ENCODE data around the gene ZBTB20. TPM values are rescaled to one million over a fixed set of nuclear protein-coding genes. Genes with fewer than 3 reads are reported as not detected.

The ZBTB20 gene
- total and polyA plus RNA-seq, 2 donors (not counting 1 experiment from before 2014, with no cell fraction given) = 4.0 to 123 TPM

GRCh38 chr3:115052906-115053305 lies 94.2 kb downstream of the ZBTB20 start:
- no peak for DNase-seq
- H3K4me3 ChIP-seq (ENCODE audit: control extremely low read depth in 1 of 5, extremely low read depth in 1 of 5, insufficient read depth in 1 of 5, low read depth in 2 of 5, low read length in 4 of 5) = no peak overlapping the region
- H3K27ac Mint-ChIP-seq = no peak overlapping the region
- H3K27me3 Mint-ChIP-seq = no peaks in the 10 kb centered on the region
- H3K9me3 Mint-ChIP-seq (ENCODE audit: insufficient read depth) = no peaks in the 10 kb centered on the region
- no peak overlapping the region for H3K9ac ChIP-seq (ENCODE audit: low read length)
- POLR2A ChIA-PET = no interaction called here
- H3K4me1 Mint-ChIP-seq = peaks cover 12% of the 10 kb centered on the region
- no peaks in the 10 kb centered on the region for H3K27me3 ChIP-seq (replicated peaks in 1 of 4; ENCODE audit: control extremely low read depth in 1 of 4, control insufficient read depth in 3 of 4, insufficient read depth in 4 of 4, low read length in 3 of 4)
- H3K4me3 Mint-ChIP-seq = no peak overlapping the region
- H4K20me1 ChIP-seq (ENCODE audit: control insufficient read depth, insufficient read depth, low read length, poor library complexity, severe bottlenecking) = no peaks in the 10 kb centered on the region
- no peaks in the 10 kb centered on the region for H3K9me3 ChIP-seq (ENCODE audit: control extremely low read depth in 1 of 3, control insufficient read depth in 2 of 3, insufficient read depth in 1 of 3, low read length in 2 of 3)
- no peak overlapping the region for H3K27ac ChIP-seq (ENCODE audit: low read length in 2 of 2)
- H2AFZ ChIP-seq (ENCODE audit: insufficient read depth, low read depth, low read length, poor library complexity, severe bottlenecking) = no peak overlapping the region
- no peak for TF ChIP-seq CTCF (IDR thresholded peaks at IDR 0.05)
- TF ChIP-seq EZH2 (IDR thresholded peaks at IDR 0.05; ENCODE audit: borderline replicate concordance, insufficient read depth, low read depth, low read length, poor library complexity, severe bottlenecking) = no peak
- ATAC-seq (ENCODE audit: low read depth) = no peak
- no peaks in the 10 kb centered on the region for H3K79me2 ChIP-seq (ENCODE audit: control insufficient read depth, insufficient read depth, low read length)
- intact Hi-C loops (cut with micrococcal nuclease) = no loop called here
- CTCF ChIA-PET = interaction anchor here (0.8 to 1.4 kb wide), 4 partner anchors 11 to 39 kb away, joined by 3 to 6 read pairs (median 4); no protein-coding TSS in a partner anchor
- H3K4me1 ChIP-seq (ENCODE audit: control insufficient read depth in 2 of 2, insufficient read depth in 2 of 2, low read length in 2 of 2) = peaks cover 0 to 4% of the 10 kb centered on the region in 2 donors
- H3K36me3 ChIP-seq (replicated peaks in 1 of 2; ENCODE audit: control extremely low read depth in 1 of 2, control insufficient read depth in 1 of 2, extremely low read depth in 1 of 2, insufficient read depth in 2 of 2, low read length in 1 of 2) = no peaks in the 10 kb centered on the region
- H3K4me2 ChIP-seq (replicated peaks; ENCODE audit: low read depth, low read length, poor library complexity, severe bottlenecking) = no peak overlapping the region
- WGBS (ENCODE audit: insufficient coverage) = no CpG with 5 or more reads among the region's 3 CpGs

GRCh38 chr3:115042351-115042750 lies 104.7 kb downstream of the ZBTB20 start:
- no peaks in the 10 kb centered on the region for H3K4me1 Mint-ChIP-seq
- Histone ChIP-seq H2AFZ (ENCODE audit: insufficient read depth, low read depth, low read length, poor library complexity, severe bottlenecking) (no peak overlapping the region), H3K9me3 (ENCODE audit: control extremely low read depth in 1 of 3, control insufficient read depth in 2 of 3, insufficient read depth in 1 of 3, low read length in 2 of 3) (no peaks in the 10 kb centered on the region), H3K27me3 (replicated peaks in 1 of 4; ENCODE audit: control extremely low read depth in 1 of 4, control insufficient read depth in 3 of 4, insufficient read depth in 4 of 4, low read length in 3 of 4) (no peaks in the 10 kb centered on the region), H3K27ac (ENCODE audit: low read length in 2 of 2) (no peak overlapping the region), H3K4me2 (replicated peaks; ENCODE audit: low read depth, low read length, poor library complexity, severe bottlenecking) (no peak overlapping the region), H4K20me1 (ENCODE audit: control insufficient read depth, insufficient read depth, low read length, poor library complexity, severe bottlenecking) (no peaks in the 10 kb centered on the region), H3K4me1 (ENCODE audit: control insufficient read depth in 2 of 2, insufficient read depth in 2 of 2, low read length in 2 of 2) (no peaks in the 10 kb centered on the region), H3K79me2 (ENCODE audit: control insufficient read depth, insufficient read depth, low read length) (no peaks in the 10 kb centered on the region), H3K4me3 (ENCODE audit: control extremely low read depth in 1 of 5, extremely low read depth in 1 of 5, insufficient read depth in 1 of 5, low read depth in 2 of 5, low read length in 4 of 5) (no peak overlapping the region), H3K36me3 (replicated peaks in 1 of 2; ENCODE audit: control extremely low read depth in 1 of 2, control insufficient read depth in 1 of 2, extremely low read depth in 1 of 2, insufficient read depth in 2 of 2, low read length in 1 of 2) (no peaks in the 10 kb centered on the region), H3K9ac (ENCODE audit: low read length) (no peak overlapping the region)
- H3K27ac Mint-ChIP-seq = no peak overlapping the region
- ATAC-seq (ENCODE audit: low read depth) (no peak), DNase-seq (no peak)
- H3K27me3 Mint-ChIP-seq = no peaks in the 10 kb centered on the region
- H3K9me3 Mint-ChIP-seq (ENCODE audit: insufficient read depth) = no peaks in the 10 kb centered on the region
- CTCF ChIA-PET = interaction anchor here (1.0 to 1.7 kb wide), 7 partner anchors 11 to 742 kb away, joined by 3 to 13 read pairs (median 5); no protein-coding TSS in a partner anchor
- intact Hi-C loops (cut with micrococcal nuclease) = no loop called here
- POLR2A ChIA-PET = no interaction called here
- WGBS (ENCODE audit: insufficient coverage) = no CpG with 5 or more reads among the region's 3 CpGs
- TF ChIP-seq EZH2 (IDR thresholded peaks at IDR 0.05; ENCODE audit: borderline replicate concordance, insufficient read depth, low read depth, low read length, poor library complexity, severe bottlenecking) (no peak), CTCF (IDR thresholded peaks at IDR 0.05) (no peak)
- no peak overlapping the region for H3K4me3 Mint-ChIP-seq

All from B cell (primary cell).